Stimulated activated CD4-positive, alpha-beta T cell treated with anti-CD3 and anti-CD28 coated beads, Interleukin-4, amount 100 ng/mL, for 4 hours (primary cell): ENCODE results near the gene CNTNAP2.
"Not testable (repeated sequence)": the region's sequence is repeated elsewhere in the genome, so short reads cannot be mapped to it uniquely, and the experiment has no call there.

Experiments used
- DNase-seq, 2 experiments: peaks; one replicate each; pipeline ENCODE4 v3.0.0-alpha.2; 2020

Gene CNTNAP2

DNA sequence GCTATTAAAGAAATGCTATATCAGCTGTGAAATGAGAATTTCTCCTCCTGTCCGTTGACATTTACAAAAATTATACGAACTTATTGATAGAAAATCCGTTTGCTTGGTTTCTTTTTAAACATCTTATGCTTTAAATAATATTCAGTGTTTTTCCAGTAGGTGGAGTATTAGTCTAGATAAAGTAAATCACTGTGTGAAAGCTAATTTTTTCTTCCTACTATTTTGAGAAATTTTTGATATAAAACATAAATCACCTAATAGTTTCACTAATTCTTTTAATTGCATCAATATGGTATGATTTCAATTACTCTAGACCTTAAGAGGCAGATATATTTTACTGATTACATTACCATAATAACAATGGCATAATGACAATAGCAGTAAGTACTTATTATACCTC is 2138.7 kb downstream of the CNTNAP2 start:
- no peak for DNase-seq

DNA sequence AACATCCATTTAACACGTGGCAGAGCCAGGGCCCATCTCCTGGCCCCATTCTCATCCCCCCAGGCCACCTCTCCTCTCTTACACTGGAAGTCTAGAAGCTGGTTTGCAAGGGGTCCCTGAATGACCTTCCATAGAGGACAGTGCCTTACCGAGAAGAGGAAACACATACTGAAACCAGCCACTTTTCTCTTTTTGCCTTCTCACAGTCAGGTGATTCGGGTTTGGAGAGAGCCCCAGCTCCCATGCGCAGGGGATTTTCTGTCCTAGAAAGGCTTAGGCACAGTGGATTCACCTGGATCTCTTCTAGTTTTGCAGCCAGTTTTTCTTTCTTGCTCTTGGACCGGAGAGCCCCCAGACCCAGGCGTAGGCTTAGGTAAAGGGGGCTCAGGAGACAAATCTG is 2139.8 kb downstream of the CNTNAP2 start:
- DNase-seq: no peak

DNA sequence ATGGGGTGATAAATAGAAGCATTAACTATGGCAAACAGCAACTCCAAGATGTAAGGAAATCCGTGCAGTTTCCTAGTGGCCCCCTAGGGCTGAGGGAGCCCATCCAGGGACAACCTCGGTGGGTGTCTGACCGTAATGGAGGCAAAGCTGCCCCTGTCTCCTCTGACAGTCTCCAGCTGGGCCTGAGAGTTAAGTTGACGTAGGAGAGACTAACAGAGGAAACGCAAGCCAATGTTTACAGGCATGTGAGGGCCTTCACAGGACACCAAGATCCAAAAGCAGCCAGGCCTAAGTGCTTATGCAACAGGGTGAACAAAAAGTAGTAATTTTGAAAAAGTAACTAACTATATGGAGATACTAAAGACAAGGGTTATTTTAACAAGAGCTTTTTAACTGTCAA is 2144.0 kb downstream of the CNTNAP2 start:
- DNase-seq: no peak

DNA sequence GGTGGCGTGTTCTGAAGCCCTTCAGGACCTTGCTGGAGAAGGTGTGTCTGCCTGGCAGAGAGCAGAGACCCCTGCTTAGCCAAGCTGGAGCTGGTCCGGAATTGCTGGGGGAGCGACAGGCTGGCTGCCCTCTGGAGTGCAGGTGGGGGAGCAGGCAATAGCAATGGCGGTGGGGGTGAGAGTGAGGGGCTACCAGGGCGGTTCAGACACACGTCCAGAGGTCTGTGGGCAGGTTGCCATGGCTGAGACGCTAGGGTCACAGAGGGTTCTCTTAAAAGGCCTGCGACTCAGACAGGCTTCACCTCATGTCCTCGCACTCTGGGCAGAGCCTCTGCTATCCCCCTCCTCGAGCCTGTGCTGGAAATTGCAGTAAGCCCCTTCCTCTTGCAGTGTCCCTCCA is 2144.9 kb downstream of the CNTNAP2 start:
- no peak for DNase-seq

DNA sequence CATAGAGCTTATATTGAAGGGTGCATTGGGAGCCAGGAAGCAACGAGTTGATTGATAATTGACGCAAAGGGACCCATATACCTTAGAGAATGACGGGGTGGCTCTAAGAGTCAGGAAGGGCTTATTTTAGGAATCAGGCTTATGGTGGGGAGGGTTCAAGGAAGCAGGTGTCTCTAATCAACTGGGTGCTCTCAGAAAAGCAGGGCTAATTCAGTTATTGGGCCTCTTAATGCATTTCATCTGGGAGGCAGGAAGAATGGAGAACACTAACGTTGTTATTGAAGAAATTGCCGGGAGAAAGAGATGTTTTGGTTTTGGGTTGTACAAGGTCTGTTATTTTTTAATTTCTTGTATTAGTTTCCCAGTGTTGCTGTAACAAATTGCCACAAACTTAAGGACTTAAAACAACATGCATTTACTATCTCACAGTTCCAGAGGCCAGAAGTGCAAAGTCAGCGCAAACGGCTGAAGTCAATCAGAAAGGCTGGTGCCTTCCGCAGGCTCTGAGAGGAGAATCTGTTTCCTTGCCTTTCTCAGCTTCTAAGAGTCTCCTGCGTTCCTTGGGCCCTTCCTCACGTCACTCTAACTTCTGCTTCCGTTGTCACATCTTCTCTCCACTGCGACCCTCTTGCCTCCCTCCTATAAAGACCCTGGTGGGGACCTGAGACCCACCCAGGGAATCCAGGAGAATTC is 2145.5 kb downstream of the CNTNAP2 start:
- no peak for DNase-seq

DNA sequence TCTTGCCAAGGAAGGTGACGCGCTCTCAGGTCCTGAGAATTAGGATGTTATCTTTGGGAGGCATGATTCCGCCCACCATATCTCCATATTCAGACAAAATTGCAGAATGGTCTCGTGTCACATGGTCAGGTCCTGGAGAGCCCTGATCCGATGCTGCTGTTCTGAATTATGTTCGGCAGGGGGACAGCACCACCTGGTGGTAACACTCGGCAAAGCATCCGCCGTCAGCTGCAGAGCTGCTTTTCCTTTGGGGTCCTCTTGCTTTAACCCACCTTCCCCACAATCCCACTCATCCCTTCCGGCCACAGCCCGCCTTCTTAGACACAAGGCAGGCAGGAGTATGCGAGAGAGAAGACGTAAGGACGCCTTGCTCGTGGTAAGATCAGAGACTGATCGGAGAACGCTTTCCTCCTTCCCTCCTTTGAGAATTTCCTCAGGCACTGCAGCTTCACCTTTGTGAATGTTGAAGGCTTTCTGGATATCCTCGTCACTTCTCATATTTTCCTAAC is 2146.2 kb downstream of the CNTNAP2 start:
- DNase-seq: peak; percentile 39 to 61

DNA sequence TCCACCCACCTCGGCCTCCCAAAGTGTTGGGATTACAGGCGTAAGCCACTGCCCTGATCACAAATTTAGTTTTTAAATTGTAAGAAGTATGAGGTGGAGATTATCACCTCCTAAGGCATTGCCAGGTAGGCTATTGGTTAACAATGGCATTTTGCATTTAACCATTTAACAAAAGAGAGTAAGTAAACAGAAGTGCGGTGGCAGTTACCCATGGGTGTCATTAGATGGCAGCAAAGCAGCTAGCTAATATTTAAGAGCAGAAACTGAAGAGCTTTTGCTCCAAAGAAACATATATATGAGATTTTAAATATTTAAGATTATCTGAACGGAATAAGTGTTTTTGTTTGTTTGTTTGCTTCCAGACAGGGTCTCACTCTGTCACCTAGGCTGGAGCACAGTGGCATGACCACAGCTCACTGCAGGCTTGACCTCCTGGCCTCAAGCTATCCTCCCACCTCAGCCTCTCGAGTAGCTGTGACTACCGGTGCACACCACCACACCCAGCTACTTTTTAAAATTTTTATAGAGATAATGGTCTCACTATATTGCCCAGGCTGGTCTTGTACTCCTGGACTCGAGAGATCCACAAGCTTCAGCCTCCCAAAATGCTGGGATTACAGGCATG is 2148.4 kb downstream of the CNTNAP2 start:
- no peak for DNase-seq

DNA sequence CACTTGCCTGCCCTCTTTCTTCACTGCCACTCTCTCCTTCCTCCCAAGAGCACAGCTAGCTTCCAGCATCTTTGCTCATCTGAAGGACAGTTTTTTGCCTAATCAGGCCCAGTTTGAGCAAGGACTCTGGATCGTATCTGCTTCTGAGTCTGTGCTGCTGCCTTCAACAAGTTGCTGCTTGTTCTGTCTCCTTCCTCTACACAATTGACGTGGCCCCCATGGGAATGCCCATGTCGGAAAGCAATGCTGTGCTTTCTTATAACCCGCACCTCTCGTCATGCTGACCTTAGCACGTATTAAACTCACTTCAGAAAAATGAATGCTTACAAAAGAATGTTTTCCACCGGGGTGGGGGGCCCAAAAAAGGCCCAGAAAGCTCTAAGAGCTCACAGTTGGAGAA is 2149.3 kb downstream of the CNTNAP2 start:
- DNase-seq: no peak

DNA sequence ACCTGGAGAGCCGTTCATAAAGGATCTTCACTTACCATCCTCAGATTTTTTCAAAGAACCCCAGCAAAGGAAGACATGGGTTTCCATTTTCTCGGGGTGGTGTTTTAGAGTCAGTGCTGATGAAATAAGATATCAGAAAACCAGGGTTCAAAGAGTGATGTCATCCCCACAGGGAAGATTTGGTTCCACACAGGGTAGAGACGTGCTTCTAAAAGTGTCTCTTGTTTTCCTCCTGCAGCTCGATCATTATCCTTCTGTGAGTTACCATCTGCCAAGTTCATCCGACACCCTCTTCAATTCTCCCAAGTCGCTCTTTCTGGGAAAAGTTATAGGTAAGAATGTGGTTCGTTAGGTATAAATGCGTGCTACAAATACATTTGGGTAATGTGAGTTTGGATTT is 2150.2 kb downstream of the CNTNAP2 start:
- DNase-seq: no peak

DNA sequence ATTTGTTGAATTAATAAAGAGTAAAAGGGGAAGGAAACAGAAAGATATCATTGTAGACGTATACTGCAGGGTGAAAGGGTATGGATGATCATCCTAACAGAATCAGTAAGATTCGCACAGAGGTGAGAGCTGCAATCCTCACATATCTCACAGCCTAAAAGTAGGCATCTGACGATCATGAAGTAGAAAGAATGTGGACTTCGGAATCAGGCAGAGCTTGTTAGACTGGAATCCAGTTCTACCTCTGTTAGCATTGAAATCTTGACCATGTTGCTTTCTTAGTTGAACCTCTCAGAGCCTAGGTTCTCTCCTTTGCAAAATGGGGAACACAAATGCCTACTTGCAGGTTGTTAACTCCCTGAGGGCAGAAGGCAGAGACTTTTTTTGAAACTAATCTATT is 2154.0 kb downstream of the CNTNAP2 start:
- no peak for DNase-seq

DNA sequence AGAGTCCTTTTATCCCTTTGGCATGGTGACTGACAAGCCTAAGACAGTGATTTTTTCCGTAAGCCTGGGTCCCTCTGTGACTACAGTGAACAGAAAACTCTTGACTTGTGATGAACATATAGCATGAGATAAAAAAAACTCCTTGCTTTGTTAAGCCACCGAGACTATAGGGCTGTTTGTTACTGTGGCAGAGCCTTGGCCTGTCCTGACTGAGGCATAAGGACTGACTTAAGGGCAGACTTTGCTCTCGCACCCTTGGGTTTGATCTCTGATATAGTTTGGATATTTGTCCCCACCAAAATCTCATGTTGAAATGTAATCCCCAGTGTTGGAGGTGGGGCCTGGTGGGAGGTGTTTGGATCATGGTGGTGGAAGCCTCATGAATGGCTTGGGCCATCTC is 2157.5 kb downstream of the CNTNAP2 start:
- no peak for DNase-seq

DNA sequence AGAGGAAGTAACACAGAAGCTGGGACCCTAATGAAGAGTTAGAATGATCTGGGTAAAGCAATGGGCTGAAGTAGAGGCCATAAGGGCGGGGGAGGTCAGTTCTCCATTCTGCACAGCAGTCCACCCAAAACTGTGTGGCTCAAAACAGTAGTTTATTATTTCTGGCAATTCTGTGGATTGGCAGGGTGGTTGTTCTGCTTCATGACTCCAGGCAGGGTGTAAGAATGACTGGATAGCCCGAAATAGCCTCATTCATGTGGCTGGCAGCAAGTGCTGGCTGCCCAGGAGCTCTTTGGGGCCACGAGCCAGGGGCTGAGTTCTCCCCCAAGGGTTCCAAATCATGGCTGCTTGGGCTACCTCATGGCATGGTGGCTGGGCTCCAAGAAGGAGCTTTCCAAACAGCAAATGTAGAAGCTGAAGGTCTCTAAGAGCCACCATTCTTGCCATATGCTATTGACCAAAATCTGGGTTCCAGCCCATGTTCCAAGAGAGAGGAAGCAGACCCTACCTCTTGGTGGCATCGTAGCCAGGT is 2158.8 kb downstream of the CNTNAP2 start:
- no peak for DNase-seq

DNA sequence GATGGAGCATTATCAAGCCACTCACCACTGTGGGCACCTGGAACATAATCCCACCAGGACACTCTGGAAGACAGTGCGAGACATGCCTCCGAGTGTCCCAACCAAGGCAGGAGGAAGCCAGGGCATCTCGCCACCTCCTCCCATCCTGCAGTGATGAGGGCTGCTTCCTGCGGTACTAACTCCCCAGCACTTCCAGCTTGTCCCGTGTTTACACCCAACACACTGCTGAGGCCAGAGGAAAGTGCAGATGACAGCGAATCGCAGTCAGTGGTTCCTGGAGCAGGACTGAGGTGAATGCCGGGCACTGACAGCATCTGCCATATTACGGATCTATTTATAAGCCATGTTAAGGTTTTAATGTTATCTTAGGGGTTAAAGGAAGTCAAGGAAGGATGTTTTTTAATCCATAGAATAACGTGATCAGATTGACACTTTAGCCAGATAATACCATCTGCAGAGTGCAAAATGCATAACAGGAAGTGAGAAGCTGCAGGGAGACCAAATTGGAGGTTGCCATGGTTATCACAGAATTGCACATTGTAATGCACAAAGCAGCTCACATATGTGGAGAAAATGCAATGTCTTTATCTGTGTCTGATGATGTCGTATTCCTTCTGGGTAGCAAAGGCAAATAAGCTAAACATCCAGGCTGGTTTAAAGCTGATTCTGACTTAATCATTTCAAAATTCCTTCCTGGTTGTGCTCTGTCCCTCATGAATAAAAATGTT is 2159.9 kb downstream of the CNTNAP2 start:
- DNase-seq: no peak

DNA sequence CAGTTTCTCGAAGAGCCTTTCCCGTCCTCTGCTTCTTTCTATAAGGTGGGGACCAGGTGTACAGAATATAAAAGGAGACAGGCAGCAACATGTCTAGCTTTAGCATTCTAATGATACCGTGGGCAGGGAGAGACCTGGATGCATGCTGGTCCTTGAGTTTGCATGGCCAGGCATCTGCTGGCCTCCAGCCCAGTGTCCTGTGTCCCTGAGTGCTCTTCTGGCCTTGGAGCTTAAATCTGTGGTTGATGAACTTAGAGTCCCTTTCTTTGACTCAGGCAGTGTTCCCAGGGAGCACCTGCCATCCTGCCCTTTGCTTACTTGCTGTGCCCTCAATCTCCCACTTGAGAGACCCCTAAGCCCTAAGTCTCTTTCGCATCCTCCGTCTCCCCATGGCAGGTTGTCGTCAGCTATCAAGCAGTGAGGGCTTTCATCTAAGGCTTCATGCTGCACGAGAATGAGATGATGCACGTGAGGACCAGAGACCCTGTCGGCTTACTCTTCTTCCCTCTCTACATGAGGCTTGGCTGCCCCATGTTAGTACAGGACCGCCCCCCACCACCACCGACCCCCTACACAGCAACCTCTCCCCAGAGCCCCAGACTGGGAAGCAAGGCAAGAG is 2160.6 kb downstream of the CNTNAP2 start:
- DNase-seq: no peak

DNA sequence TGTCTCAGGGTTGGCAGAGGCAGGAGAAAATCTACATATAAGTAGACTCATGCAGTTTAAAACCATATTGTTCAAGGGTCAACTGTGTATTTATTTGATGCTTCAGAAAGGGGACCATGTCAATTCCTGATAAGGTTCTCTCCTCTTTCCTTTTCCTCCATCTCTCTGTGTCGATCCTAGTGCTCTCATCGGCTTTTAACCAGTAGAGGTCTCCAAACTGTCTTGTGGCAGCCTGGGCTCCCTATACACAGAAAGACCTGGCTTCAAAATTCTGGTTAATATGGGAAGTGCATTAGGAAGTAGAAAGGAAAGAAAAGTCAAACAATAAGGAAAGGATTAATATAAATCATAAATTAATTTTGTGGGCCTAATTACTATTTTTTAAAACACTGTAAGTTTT is 2169.5 kb downstream of the CNTNAP2 start:
- DNase-seq: no peak

DNA sequence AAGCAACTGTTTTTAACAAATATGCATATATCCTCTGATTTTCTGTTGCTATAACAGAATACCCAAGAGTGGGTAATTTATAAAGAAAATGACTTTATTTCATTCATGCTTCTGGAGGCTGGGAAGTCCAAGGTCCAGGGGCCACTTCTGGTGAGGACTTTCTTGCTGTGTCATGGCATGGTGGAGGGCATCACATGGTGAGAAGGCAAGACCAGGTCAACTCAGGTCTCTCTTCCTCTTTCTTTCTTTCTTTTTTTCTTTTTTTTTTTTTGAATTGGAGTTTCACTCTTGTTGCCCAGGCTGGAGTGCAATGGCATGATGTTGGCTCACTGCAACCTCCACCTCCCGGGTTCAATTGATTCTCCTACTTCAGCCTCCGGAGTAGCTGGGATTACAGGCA is 2170.9 kb downstream of the CNTNAP2 start:
- no peak for DNase-seq

DNA sequence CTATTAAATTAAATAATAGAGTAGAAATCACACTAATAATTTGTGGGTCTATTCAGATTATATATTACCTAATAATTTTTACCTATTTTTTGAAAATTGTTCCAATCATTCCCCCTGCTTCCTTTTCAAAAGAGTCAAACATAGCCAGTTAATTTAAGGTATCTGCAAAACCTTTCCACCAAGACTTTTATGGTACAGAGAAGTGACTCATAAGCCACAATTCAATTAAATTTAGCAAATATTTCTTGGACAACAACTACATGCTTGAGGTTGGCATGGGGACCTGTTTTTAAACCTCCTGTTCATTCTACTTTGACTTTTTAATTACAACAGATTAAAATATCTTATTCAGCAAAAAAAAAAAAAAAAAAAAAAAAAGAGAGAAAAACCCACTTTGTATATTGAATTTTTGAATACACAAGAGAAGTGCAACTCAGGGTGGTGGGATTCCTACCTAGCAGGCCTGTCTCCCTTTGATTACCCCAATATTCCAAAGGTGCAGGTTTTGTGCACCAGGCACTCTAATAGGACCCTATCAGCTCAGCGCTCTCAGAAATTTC is 2172.1 kb downstream of the CNTNAP2 start:
- no peak for DNase-seq

DNA sequence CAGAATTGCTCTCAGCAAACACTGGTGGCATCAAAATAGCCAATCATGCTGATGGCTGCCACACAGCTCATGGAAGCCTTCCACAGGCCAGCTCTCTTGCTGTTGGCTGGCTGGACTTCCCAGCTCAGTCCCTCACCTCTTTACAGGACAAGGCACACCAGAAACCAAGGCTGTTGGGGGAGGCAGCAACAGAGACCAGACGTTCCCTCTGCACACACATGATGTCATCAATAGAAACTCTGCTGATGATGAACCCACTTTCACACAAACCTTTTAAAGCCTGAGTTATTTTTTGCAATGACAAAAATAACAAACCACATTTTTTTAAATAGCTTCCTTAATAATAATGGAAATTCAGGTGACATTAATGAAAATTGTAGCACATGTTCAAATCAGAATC is 2173.0 kb downstream of the CNTNAP2 start:
- DNase-seq: no peak

DNA sequence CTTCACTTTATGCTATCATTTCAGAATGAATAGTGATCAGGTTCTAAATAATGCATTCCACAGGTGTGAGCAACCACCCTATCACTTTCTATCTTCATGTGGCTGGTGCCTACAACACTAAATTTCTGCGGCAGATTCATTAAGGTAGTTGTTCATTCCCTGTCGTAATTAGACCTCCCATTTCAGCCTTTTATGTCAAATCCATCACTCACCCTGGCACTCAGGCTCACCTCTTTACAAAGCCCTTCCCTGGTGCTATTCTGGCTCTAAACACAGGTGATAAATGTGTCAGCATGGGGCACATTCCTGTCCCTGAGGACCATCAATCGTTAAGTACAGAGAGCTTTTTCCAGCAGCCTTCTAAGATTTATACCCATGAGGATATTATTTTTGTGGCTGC is 2173.9 kb downstream of the CNTNAP2 start:
- DNase-seq: no peak

DNA sequence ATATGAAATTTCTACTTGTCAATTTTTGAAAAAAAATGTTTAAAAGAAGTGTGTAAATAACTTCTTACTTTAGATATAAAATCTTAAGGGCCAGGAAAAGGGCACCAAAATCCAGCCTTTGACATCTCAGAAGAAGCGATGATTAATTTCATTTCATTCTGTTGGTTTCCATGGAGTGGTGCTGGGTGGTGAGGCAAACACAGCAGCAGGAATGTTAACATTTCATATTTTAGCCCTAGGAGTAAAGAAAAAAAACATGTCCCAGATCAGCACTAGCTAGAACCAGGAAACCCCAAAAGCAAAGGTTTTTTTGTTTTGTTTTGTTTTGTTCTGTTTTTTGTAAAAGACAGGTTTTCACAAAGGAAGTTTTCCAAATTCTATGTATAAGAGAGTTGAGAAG is 2175.2 kb downstream of the CNTNAP2 start:
- DNase-seq: no peak

DNA sequence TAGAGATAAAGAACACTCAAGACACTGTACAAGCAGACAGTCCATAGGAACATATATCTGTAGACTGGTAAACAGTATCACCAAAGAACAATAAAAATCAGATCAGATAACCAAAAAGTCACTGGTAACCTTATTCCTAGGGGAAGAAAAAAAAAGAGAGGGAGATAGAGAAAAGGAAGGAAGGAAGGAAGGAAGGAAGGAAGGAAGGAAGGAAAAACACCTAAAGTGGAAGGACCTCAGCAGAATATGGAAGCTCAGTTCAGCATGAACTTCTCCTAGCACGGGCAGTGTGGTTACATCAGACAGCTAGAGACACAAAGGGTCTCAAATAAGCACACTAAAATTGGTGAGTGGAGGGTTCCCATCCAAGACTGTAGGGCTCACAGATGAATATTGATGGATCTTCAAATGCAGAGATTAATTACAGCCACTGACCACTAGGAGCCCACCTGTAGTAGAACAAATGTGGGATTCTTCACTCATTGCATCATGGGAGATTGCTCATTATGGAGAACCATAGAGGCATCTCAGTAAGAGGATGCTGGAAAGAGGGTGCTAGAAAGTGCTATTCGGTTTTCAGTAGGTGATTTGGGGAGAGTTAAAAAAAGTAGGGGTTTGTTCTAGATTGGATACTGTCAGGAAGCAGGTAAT is 2180.5 kb downstream of the CNTNAP2 start:
- no peak for DNase-seq

DNA sequence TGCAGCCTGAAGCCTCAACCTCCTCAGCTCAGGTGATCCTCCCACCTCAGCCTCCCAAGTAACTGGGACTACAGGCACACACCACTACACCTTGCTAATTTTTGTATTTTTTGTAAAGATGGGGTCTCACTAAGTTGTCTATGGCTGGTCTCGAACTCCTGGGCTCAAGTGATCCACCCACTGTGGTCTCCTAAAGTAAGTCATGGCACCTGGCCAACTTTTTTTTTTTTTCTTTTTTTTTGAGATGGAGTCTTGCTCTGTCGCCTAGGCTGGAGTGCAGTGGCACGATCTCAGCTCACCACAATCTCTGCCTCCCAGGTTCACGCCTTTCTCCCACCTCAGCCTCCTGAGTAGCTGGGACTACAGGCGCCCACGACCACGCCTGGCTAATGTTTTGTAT is 2182.2 kb downstream of the CNTNAP2 start:
- not testable (repeated sequence) for DNase-seq
